ENCODE results near the gene NDST4. TPM values are rescaled to one million over a fixed set of nuclear protein-coding genes. Genes with fewer than 3 reads are reported as not detected.

Gene NDST4
- total and polyA plus RNA-seq, 2 donors, result 0.05 to 0.14 TPM

GRCh38 chr4:115082633-115083032 lies 30.8 kb downstream of the NDST4 start:
- WGBS, result 79% methylated on average over 2 of the region's 2 CpGs
- Histone ChIP-seq H3K9me3 (ENCODE audit: control insufficient read depth in 2 of 2, insufficient read depth in 1 of 2, low read length in 1 of 2) (peaks cover 0 to 7% of the 10 kb centered on the region in 2 donors), H3K27me3 (ENCODE audit: control insufficient read depth in 2 of 2, insufficient read depth in 1 of 2, low read length in 1 of 2) (no peaks in the 10 kb centered on the region), H3K36me3 (ENCODE audit: control insufficient read depth in 2 of 2, insufficient read depth in 2 of 2, low read length in 1 of 2) (no peaks in the 10 kb centered on the region), H3K4me3 (ENCODE audit: low read length in 2 of 2) (no peak overlapping the region), H3K27ac (ENCODE audit: low read depth in 1 of 2, low read length in 1 of 2) (no peak overlapping the region), H3K4me1 (ENCODE audit: control insufficient read depth in 2 of 2, insufficient read depth in 2 of 2, low read length in 2 of 2) (no peaks in the 10 kb centered on the region)
- no peak for DNase-seq (ENCODE audit: low read depth in 6 of 9, low spot score in 9 of 9)

- H3K27ac ChIP-seq (ENCODE audit: low read depth in 1 of 2, low read length in 1 of 2), result no peak overlapping the region
- 91% methylated on average over 7 of the region's 7 CpGs for WGBS
- no peaks in the 10 kb centered on the region for H3K9me3 ChIP-seq (ENCODE audit: control insufficient read depth in 2 of 2, insufficient read depth in 1 of 2, low read length in 1 of 2)
- no peaks in the 10 kb centered on the region for H3K27me3 ChIP-seq (ENCODE audit: control insufficient read depth in 2 of 2, insufficient read depth in 1 of 2, low read length in 1 of 2)
- H3K36me3 ChIP-seq (ENCODE audit: control insufficient read depth in 2 of 2, insufficient read depth in 2 of 2, low read length in 1 of 2), result no peaks in the 10 kb centered on the region
- no peak overlapping the region for H3K4me3 ChIP-seq (ENCODE audit: low read length in 2 of 2)
- DNase-seq (ENCODE audit: low read depth in 6 of 9, low spot score in 9 of 9), result no peak
- H3K4me1 ChIP-seq (ENCODE audit: control insufficient read depth in 2 of 2, insufficient read depth in 2 of 2, low read length in 2 of 2), result no peaks in the 10 kb centered on the region
Measured at GRCh38 chr4:115076691-115077090, 36.7 kb downstream of the NDST4 start.

- Histone ChIP-seq H3K4me3 (ENCODE audit: low read length in 2 of 2) (no peak overlapping the region), H3K27me3 (ENCODE audit: control insufficient read depth in 2 of 2, insufficient read depth in 1 of 2, low read length in 1 of 2) (no peaks in the 10 kb centered on the region), H3K36me3 (ENCODE audit: control insufficient read depth in 2 of 2, insufficient read depth in 2 of 2, low read length in 1 of 2) (no peaks in the 10 kb centered on the region), H3K9me3 (ENCODE audit: control insufficient read depth in 2 of 2, insufficient read depth in 1 of 2, low read length in 1 of 2) (no peaks in the 10 kb centered on the region), H3K4me1 (ENCODE audit: control insufficient read depth in 2 of 2, insufficient read depth in 2 of 2, low read length in 2 of 2) (no peaks in the 10 kb centered on the region), H3K27ac (ENCODE audit: low read depth in 1 of 2, low read length in 1 of 2) (no peak overlapping the region)
- WGBS, result 48% methylated on average over 1 of the region's 1 CpG
- DNase-seq (ENCODE audit: low read depth in 6 of 9, low spot score in 9 of 9), result no peak
Measured at GRCh38 chr4:115058533-115058932, 54.9 kb downstream of the NDST4 start.

GRCh38 chr4:115054836-115055235 lies 58.6 kb downstream of the NDST4 start:
- Histone ChIP-seq H3K4me3 (ENCODE audit: low read length in 2 of 2) (no peak overlapping the region), H3K4me1 (ENCODE audit: control insufficient read depth in 2 of 2, insufficient read depth in 2 of 2, low read length in 2 of 2) (no peaks in the 10 kb centered on the region), H3K36me3 (ENCODE audit: control insufficient read depth in 2 of 2, insufficient read depth in 2 of 2, low read length in 1 of 2) (no peaks in the 10 kb centered on the region), H3K27me3 (ENCODE audit: control insufficient read depth in 2 of 2, insufficient read depth in 1 of 2, low read length in 1 of 2) (no peaks in the 10 kb centered on the region), H3K9me3 (ENCODE audit: control insufficient read depth in 2 of 2, insufficient read depth in 1 of 2, low read length in 1 of 2) (no peaks in the 10 kb centered on the region), H3K27ac (ENCODE audit: low read depth in 1 of 2, low read length in 1 of 2) (no peak overlapping the region)
- no peak for DNase-seq (ENCODE audit: low read depth in 6 of 9, low spot score in 9 of 9)
- 95% methylated on average over 4 of the region's 4 CpGs for WGBS

GRCh38 chr4:115053313-115053712 lies 60.1 kb downstream of the NDST4 start:
- WGBS, result 94% methylated on average over 1 of the region's 1 CpG

GRCh38 chr4:115042496-115042895 lies 70.9 kb downstream of the NDST4 start:
- DNase-seq (ENCODE audit: low read depth in 6 of 9, low spot score in 9 of 9), result no peak
- H3K4me3 ChIP-seq (ENCODE audit: low read length in 2 of 2), result no peak overlapping the region
- no peaks in the 10 kb centered on the region for H3K4me1 ChIP-seq (ENCODE audit: control insufficient read depth in 2 of 2, insufficient read depth in 2 of 2, low read length in 2 of 2)
- H3K27me3 ChIP-seq (ENCODE audit: control insufficient read depth in 2 of 2, insufficient read depth in 1 of 2, low read length in 1 of 2), result no peaks in the 10 kb centered on the region
- H3K36me3 ChIP-seq (ENCODE audit: control insufficient read depth in 2 of 2, insufficient read depth in 2 of 2, low read length in 1 of 2), result no peaks in the 10 kb centered on the region
- no peaks in the 10 kb centered on the region for H3K9me3 ChIP-seq (ENCODE audit: control insufficient read depth in 2 of 2, insufficient read depth in 1 of 2, low read length in 1 of 2)
- H3K27ac ChIP-seq (ENCODE audit: low read depth in 1 of 2, low read length in 1 of 2), result no peak overlapping the region
- 77% methylated on average over 3 of the region's 3 CpGs for WGBS

More at GRCh38 chr4:115053313-115053712, 60.1 kb downstream of the NDST4 start:
- H3K36me3 ChIP-seq (ENCODE audit: control insufficient read depth in 2 of 2, insufficient read depth in 2 of 2, low read length in 1 of 2), result no peaks in the 10 kb centered on the region
- no peak for DNase-seq (ENCODE audit: low read depth in 6 of 9, low spot score in 9 of 9)
- H3K4me1 ChIP-seq (ENCODE audit: control insufficient read depth in 2 of 2, insufficient read depth in 2 of 2, low read length in 2 of 2), result no peaks in the 10 kb centered on the region
- no peak overlapping the region for H3K27ac ChIP-seq (ENCODE audit: low read depth in 1 of 2, low read length in 1 of 2)
- no peak overlapping the region for H3K4me3 ChIP-seq (ENCODE audit: low read length in 2 of 2)
- no peaks in the 10 kb centered on the region for H3K27me3 ChIP-seq (ENCODE audit: control insufficient read depth in 2 of 2, insufficient read depth in 1 of 2, low read length in 1 of 2)
- no peaks in the 10 kb centered on the region for H3K9me3 ChIP-seq (ENCODE audit: control insufficient read depth in 2 of 2, insufficient read depth in 1 of 2, low read length in 1 of 2)

GRCh38 chr4:115030281-115030680 lies 83.1 kb downstream of the NDST4 start:
- DNase-seq (ENCODE audit: low read depth in 6 of 9, low spot score in 9 of 9), result no peak
- Histone ChIP-seq H3K4me3 (ENCODE audit: low read length in 2 of 2) (no peak overlapping the region), H3K27ac (ENCODE audit: low read depth in 1 of 2, low read length in 1 of 2) (no peak overlapping the region), H3K36me3 (ENCODE audit: control insufficient read depth in 2 of 2, insufficient read depth in 2 of 2, low read length in 1 of 2) (no peaks in the 10 kb centered on the region), H3K27me3 (ENCODE audit: control insufficient read depth in 2 of 2, insufficient read depth in 1 of 2, low read length in 1 of 2) (no peaks in the 10 kb centered on the region), H3K9me3 (ENCODE audit: control insufficient read depth in 2 of 2, insufficient read depth in 1 of 2, low read length in 1 of 2) (no peaks in the 10 kb centered on the region), H3K4me1 (ENCODE audit: control insufficient read depth in 2 of 2, insufficient read depth in 2 of 2, low read length in 2 of 2) (no peaks in the 10 kb centered on the region)

GRCh38 chr4:115028682-115029410 lies 84.6 kb downstream of the NDST4 start:
- Histone ChIP-seq H3K9me3 (ENCODE audit: control insufficient read depth in 2 of 2, insufficient read depth in 1 of 2, low read length in 1 of 2) (no peaks in the 10 kb centered on the region), H3K4me1 (ENCODE audit: control insufficient read depth in 2 of 2, insufficient read depth in 2 of 2, low read length in 2 of 2) (no peaks in the 10 kb centered on the region), H3K27ac (ENCODE audit: low read depth in 1 of 2, low read length in 1 of 2) (no peak overlapping the region), H3K36me3 (ENCODE audit: control insufficient read depth in 2 of 2, insufficient read depth in 2 of 2, low read length in 1 of 2) (no peaks in the 10 kb centered on the region), H3K27me3 (ENCODE audit: control insufficient read depth in 2 of 2, insufficient read depth in 1 of 2, low read length in 1 of 2) (no peaks in the 10 kb centered on the region), H3K4me3 (ENCODE audit: low read length in 2 of 2) (no peak overlapping the region)
- no peak for DNase-seq (ENCODE audit: low read depth in 6 of 9, low spot score in 9 of 9)
- WGBS, result 95% methylated on average over 2 of the region's 2 CpGs

GRCh38 chr4:114999880-115000279 lies 113.5 kb downstream of the NDST4 start:
- H3K4me1 ChIP-seq (ENCODE audit: control insufficient read depth in 2 of 2, insufficient read depth in 2 of 2, low read length in 2 of 2), result no peaks in the 10 kb centered on the region
- WGBS, result 85% methylated on average over 1 of the region's 1 CpG

More at GRCh38 chr4:114999880-115000279, 113.5 kb downstream of the NDST4 start:
- H3K9me3 ChIP-seq (ENCODE audit: control insufficient read depth in 2 of 2, insufficient read depth in 1 of 2, low read length in 1 of 2), result no peaks in the 10 kb centered on the region
- no peak overlapping the region for H3K4me3 ChIP-seq (ENCODE audit: low read length in 2 of 2)
- no peaks in the 10 kb centered on the region for H3K27me3 ChIP-seq (ENCODE audit: control insufficient read depth in 2 of 2, insufficient read depth in 1 of 2, low read length in 1 of 2)
- no peak overlapping the region for H3K27ac ChIP-seq (ENCODE audit: low read depth in 1 of 2, low read length in 1 of 2)
- H3K36me3 ChIP-seq (ENCODE audit: control insufficient read depth in 2 of 2, insufficient read depth in 2 of 2, low read length in 1 of 2), result no peaks in the 10 kb centered on the region
- DNase-seq (ENCODE audit: low read depth in 6 of 9, low spot score in 9 of 9), result no peak
